GM19351 (cell line): ENCODE data around the gene PCDH1.
"Not testable (repeated sequence)": the region's sequence is repeated elsewhere in the genome, so short reads cannot be mapped to it uniquely, and the experiment has no call there.

Experiments
- ATAC-seq: cut with Tn5 transposase; IDR thresholded peaks from one replicate; pipeline ENCODE4 v1.9.1; 2021; ENCODE audit warnings: mild to moderate bottlenecking, moderate library complexity; ENCODE audit not compliant: unreplicated experiment

PCDH1 gene

DNA sequence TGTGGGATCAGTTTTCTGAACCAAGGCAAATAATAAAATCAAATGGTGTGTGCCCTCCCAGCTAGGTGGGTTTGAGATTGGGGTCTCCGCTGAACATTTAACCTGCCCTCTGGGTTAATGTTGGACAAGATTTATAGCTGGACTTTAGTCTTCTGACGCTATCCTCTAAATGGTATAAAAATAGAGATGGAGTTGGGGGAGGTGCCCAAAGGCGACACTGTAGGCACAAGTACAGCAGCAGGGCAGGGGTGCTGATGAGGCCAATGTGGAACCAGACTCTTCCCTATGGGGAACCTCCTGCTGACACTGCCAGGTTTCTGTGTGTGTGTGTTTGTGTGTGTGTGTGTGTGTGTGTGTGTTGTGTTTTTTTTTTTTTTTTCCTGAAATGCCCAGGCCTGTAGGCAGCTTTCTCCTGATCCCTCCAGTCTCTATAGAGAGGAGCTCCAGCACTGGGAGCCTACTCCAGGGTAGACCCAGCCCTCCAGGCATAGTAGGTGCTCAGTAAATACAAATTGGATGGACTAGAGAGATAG, 37.9 kb downstream of the PCDH1 start:
- no peak for ATAC-seq

DNA sequence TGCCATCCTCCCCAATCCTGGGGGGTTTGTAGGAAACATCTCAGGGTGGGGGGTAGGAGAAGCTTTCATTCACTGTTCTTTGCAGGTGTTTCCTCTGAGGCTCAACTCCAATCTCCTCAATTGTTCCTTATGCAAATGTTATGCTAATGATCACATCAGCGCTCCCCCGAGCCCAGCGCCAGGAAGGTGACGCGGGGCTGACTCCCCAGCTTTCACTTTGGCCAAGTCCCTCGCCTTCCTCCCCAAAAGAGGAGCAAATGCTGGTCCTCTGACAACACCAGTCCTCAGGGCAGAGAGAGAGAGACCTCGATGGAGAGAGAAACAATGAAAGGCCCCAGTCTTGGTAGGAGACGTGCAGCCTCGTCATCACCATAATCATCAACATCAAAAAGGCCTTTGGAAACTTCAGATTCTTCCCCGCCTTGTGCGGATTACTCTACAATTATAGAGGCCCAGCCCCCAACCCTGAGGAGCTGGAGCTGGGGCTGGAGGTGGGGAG, 39.1 kb downstream of the PCDH1 start:
- ATAC-seq = peak; percentile 43

DNA sequence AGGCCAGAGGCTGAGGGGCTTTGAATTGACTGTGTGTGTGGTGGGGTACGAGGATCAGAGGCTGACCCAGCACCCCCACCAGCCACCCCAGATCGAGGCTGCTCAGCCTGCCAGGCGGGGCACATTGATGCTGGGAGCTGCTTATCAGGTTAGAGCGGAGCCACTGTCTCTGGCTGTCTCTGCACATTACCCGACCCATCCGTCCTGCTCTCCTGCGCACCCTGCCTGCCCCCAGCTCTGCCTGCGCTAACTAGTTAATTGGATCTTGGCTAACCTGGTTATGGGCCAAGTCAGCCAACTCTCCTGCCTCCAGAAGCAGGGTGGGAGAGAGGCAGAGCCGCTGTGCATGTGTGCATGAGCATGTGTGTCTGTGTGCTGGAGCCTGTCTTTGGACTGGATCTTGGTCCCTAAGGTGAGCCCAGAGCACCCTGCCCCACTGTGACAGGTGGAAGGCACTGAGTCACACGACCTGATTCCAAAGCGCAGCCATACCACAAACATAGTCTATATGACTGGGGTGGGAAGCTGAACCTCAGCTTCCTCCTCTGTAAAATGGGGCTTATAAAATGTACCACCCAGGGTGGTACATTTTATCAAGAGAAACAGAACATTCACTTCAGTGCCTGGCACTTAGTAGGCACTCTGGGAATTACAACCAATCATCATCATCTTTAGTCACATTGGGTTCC, 39.7 kb downstream of the PCDH1 start:
- no peak for ATAC-seq

DNA sequence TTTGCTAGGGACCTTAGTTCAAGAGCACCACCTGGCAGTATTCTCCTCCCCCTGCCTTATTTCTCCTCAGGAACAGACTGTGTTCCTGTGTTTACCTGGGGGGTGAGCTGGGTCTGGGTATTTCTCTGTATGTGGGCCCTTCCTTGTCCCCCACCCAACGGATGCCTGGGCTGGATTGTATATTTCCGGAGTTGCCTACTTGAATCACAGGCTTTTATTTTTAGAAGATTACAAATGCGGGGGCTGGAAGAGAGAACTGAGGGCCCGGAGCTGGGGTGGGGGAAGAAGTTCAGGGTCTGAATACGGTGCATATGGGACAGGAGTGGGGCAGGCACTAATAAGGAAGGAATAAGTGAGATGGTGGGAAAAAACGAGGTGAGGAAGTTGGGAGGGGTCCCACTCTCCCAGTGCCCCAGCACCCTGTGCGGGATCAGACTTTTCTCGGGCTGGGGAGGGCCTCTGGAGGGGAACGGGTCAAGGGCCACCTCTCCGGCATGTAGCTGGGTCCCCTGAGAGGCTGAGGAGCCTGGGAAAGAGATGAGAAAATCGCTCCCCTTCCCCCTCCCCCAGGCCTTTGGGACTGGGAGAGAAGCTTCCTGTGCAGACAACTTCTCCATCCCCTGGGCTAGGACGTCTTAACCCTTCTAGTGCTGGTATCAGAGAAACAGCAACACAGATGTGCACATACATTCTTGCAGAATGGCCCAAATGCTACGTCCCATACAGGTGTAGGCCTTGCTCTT, 42.1 kb downstream of the PCDH1 start:
- no peak for ATAC-seq

DNA sequence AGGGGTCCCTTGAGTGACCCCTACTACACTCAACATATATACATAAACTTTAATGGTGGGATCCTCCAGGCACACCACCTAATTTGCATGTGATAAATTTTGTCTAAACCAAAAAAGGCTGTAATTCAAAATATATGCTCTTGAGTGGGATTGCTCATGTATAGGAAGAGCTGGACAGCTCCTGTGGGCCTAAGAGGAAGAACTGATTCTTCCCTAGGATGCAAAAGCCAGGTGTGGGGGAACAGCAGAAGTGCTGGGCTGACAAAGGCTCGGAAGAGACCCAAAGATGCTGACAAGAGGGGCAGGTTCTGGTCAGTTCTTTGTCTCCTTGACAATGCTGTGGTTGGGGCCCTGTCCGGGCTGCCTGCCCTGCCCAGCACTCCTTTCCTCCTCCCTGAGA, 43.9 kb downstream of the PCDH1 start:
- ATAC-seq = no peak

DNA sequence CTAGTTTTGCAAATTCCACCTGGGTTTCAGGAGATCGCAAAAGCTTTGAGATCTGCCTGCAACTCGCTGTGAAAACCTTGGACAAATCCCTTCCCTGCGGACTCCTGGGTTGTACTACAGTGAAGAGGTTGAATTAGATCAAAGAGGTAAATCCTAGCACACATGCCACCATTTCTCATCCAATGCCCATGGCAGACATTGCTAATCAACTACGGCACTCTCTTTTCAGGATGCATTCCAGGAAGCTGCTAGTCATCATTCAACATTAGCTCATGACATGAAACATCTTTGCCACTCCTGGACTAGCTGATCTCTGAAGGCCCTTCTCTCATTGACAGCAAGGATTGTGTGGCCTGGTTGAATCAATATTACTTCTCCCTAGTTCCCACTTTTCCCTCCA, 46.1 kb downstream of the PCDH1 start:
- no peak for ATAC-seq

DNA sequence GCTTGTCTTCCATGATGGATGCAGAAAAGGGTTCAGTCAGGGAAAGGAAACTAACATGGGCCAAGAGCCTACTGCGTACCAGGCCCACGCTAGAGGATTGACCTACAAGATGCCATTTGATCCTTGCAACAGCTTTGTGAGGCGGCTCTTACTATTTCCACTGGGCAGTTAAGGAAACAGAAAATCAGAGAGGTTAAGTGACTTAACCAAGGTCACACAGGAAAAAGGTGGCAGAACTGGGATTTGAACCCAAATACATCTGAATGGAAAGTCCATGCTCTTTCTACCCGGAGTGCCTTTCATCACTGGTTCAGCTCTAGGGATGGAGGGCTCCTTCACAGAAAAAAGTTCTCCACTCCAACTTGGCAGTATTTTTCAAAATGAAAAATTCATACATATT, 50.0 kb downstream of the PCDH1 start:
- ATAC-seq = no peak

DNA sequence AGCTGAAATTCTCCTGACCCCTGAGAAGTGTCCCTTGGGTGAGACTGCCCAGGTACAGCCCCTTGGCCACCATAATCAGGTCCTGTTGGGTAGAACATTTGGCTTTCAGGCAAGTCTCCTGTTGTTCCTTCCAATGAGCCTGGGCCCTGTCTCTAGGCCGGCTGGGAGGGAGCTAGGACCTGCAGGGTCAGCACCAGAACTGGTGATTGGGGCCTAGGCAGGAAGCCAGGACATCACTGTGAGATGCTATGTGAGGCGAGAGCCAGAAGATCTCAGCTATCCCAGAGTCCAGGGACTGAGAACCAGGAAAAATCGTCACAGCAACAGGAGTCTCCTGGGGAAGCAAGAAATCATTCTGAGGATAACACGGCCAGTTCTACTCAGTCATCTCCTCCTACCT, 51.5 kb downstream of the PCDH1 start:
- ATAC-seq = no peak

DNA sequence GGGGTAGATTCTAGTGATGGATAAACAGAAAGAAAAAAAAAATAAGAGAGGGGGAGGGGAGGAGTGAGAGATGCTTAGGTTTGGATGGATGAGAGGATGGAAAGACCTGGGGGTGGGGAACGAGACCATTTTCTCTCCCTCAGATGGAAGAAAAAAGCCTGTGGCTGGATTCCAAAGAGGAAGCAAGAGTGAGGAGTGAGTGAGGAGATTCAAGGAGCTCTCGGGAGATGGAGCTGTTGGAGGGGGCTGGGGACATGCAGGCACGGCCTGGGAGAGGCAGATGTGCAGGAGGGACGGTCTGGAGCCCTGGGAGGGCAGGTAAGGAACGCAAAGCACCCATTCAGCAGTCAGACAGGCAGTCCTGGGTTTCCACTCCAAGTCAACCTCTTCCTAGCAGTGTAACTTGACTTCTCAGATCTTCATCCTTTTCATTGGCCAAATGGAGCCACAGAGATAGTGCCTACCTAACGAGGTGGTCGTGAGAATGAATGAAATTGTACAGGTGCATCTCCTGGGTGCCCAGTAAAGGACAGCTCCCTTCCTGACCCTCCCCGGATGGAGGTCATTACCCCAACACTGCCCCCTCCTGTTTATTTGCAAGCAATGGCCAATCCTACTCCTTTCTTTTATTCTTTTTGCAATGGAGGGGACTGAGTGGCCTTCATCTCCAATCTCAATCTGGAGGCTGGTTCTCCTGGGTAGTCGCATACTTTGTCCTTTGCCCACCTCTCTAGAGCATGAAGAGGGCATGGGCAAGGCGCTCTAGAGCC, 52.2 kb downstream of the PCDH1 start:
- no peak for ATAC-seq

DNA sequence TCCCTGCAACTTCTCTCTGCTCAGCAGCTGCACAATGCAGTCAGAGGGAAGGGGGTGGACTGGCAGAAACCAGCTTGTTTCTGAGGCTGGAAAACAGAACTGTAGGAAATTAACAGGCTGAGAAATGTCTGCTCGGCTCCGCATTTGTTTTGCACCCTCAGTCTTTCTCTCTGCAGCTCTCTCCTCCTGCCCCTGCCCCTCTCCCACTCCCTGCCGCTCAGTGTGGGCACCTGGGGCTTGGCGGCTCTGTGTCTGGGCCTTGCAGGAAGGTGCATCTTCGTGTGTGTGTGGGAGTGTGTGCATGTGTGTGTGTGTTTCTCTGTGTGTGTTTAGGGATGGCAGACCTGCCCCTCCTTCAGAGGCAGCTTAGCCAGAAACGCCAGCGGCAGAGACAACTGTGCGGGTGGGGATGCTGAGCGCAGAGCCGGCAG, 53.0 kb downstream of the PCDH1 start:
- no peak for ATAC-seq

DNA sequence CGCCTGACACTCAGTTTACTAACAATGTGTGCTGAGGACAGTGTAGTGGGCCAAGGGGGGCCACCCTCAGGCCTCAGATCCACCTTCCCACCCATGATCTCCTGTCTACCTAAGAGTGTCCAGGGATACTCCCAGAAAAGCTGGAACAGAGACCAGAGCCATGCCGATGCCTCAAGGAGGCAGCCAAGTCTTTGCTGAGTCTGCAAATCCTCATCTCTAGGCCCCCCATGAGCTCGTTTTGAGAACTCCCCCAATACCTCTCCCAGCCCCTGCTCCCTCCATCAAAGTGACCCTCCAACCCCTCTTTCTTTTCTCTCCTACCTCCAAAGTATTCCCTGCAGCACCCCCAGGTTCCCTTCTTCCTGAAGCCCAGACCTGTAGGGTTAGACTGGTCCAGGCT, 53.5 kb downstream of the PCDH1 start:
- no peak for ATAC-seq

DNA sequence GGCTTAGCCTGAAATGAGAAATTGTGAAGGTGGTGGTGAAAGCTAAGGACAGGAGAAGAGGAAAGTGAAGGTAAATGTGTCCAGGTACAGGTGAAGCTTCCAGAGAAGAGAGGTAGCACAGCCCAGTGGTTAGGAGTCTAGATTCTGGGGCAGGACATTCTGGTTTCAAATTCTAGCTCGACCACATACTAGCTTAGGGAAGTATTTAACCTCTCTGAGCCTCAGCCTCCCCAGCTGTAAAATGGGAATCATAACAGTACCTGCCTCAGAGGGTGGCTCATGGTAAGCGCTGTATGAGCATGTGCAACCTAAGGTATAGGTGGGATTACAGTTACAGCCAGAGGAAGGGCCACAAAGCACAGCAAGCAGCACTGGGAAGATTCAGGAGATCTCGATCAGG, 55.2 kb downstream of the PCDH1 start:
- ATAC-seq = no peak

DNA sequence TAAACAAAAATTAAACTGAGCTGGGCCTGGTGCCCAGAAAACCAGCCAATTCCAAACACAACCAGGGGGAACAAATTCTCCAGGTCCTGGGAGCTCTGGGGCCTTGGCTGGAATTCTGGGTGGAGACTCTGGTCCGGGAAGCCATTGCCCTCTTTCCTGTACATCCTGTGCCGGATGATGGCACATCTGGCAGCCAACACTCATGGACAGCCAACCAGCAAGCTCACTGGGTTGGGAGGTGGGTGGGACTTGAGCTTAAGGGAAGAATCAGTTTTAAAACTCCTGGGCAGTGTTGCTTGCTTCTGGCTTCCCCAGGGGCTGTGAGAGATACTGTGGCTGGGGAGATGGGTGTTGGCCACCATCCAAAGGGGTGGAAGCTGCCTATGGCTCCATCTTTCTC, 56.1 kb downstream of the PCDH1 start:
- no peak for ATAC-seq

DNA sequence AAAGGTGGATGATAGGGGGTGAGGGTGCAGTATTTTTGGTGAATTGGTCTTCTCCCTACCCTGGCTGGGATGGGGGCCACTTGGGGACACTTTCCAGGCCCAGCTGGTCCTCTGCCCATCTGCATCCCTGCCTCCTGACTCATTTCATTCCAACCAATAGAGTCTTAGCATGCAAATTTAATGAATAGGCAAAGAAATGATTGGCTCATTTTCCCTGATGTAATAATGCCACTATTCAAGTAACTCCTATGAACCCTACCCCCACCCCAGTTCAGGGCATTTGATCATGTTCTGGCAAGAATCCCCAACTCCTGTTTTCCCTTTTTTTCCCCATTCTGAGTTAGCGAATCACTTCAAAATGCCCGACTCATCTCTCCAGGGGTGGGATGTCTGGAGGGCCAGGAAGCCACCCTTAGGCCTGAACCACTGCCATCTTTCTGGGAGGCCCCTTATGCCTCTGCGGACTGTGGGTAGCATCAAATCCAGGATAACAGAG, 56.7 kb downstream of the PCDH1 start:
- no peak for ATAC-seq

DNA sequence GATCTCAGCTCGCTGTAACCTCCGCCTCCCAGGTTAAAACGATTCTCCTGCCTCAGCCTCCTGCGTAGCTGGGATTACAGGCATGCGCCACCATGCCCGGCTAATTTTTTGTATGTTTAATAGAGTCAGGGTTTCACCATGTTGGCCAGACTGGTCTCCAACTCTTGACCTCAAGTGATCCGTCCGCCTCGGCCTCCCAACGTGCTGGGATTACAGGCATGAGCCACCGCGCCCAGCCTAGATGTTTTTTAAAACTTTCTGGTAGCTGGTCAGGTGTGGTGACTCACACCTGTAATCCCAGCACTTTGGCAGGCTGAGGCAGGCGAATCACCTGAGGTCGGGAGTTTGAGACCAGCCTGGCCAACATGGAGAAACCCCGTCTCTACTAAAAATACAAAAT, 57.5 kb downstream of the PCDH1 start:
- ATAC-seq = not testable (repeated sequence)

DNA sequence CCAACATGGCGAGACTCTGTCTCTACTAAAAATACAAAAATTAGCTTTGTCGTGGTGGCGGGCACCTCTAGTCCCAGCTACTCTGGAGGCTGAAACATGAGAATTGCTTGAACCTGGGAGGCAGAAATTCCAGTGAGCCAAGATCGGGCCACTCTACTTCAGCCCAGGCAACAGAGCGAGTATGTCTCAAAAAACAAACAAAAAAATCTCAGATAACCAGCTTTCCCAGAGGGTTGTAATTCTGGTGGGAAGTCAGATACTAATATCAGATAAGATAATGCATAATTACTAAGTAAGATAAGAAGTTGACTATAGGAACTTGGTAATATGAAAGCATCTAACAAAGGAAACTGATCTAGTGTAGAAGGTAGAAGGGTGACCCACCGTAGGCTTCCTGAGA, 60.6 kb downstream of the PCDH1 start:
- ATAC-seq = no peak

DNA sequence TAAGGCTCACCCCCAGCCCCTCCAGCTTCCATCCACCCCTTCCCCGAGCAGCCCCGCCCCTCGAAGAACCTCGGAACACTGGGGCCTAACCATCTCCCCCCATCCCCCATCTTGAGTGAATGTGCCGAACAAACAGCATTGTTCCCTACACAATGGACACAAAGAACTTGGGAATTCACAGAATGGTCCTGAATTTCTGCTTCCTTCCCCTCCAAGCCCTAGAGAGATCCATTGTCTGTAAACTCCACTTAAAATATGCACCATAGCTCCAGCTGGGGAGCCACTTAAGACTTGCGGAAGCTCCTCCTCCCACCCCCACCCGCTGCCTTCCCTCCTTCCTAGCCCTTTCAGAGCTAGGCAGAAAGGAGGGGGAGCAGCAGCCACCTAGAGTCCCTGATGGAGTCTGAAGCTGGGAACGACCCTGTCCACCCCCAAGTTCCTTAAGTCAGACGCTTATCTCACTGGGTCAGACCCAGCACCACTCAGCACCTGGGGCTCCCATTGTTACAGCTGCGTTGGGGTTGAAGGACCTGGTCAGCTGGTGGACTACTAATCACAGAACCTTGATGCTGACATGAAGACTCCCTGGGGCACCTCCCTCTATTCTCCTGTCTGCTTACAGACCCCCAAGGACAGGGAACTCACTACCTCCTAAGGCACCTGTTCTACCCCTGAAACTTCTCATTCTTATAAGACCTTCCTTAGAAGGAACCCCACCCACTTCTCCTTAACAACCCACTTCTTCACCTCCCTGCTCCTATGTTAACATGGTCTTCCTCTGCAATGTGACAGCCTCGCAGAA, 61.4 kb downstream of the PCDH1 start:
- no peak for ATAC-seq

DNA sequence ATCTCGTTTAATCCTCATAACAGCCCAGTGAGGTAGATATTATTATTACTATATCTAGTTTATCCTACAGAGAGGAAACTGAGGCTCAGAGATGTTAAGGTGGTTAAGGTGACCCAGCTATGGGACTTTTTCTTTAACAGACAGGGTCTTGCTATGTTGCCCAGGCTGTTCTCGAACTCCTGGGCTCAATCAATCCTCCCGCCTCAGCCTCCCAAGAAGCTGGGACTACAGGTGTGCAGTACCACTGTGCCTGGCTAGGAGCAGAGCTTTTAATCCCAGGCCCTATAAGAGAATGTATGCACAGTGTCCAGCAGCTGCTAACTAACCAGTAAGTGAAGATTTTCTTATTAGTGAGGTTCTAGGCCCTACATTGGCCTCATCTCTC, 62.4 kb downstream of the PCDH1 start:
- no peak for ATAC-seq

DNA sequence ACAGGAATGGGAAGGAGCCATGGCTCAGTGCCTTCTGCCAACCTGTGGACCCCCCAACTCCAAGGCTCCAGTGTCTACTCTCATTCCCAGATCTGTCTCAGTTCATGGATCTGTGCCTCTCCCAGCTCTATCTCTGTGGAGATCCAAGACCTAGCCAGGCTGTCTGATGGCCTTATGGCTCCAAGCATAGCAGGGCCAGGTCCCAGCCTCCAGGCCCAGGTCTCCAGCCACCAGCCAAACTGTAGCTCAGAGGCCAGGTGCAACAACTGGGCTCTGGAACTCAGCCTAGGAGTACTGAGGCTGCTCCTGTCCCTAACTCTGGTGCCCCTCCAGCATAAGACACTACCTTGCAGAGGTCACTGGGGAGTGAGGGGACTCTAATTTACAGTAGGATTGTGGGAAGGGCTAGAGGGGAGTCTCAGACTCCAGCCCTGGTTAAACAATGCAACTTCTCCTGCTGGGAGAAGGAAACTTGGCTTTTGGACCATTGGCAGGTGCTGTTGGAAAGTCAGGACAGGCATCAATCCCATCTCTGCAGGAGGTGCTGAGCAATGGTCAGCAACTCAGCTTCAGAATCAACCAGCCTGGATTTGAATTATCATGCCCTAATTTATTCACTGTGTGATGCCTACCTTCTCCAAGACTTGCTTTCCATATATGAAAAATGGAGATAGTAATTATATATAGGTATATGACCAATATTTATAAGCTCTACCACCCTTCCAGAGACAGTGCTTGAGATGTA, 63.0 kb downstream of the PCDH1 start:
- ATAC-seq = no peak
